Fibroblast of skin of abdomen (primary cell): Measurements from ENCODE around the gene INSL3. TPM values are rescaled to one million over a fixed set of nuclear protein-coding genes. Genes with fewer than 3 reads are reported as not detected.

Experiments
- DNase-seq: peaks from one replicate; pipeline ENCODE4 v3.0.0-alpha.2; 2013
- polyA plus RNA-seq, 2 experiments: library from polyadenylated mRNA; unstranded; fragments of 120-200 nt; gene quantifications; one replicate each; pipeline ENCODE4 v1.2.1, GENCODE V29; 2013; ENCODE audit not compliant: insufficient read length in 2 of 2

INSL3 gene, protein sequence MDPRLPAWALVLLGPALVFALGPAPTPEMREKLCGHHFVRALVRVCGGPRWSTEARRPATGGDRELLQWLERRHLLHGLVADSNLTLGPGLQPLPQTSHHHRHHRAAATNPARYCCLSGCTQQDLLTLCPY
- 0.40 TPM for polyA plus RNA-seq (2013, experiment 1 of 2; ENCODE audit: insufficient read length)
- not detected for polyA plus RNA-seq (2013, experiment 2 of 2; ENCODE audit: insufficient read length)

DNA sequence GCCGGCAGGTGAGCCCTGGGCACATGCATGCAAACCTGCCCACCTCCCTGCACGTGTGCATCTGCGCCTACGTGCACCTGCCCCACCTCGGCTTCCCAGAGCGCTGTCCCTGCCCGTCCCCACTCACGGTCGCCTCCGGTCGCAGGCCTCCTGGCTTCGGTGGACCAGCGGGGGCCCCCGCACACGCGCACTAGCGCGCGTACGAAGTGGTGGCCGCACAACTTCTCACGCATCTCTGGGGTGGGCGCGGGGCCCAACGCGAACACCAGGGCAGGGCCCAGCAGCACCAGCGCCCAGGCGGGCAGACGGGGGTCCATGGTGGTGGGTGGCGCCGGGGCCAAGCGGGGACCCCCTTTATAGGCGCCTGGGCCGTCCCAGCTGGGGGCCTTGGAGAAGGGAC is at the start of gene INSL3:
TSS of gene INSL3 (minus strand) at position 330 of the 400 bp plus-strand sequence. CDS start at position 317, 13 bp downstream.
- DNase-seq, result no peak

DNA sequence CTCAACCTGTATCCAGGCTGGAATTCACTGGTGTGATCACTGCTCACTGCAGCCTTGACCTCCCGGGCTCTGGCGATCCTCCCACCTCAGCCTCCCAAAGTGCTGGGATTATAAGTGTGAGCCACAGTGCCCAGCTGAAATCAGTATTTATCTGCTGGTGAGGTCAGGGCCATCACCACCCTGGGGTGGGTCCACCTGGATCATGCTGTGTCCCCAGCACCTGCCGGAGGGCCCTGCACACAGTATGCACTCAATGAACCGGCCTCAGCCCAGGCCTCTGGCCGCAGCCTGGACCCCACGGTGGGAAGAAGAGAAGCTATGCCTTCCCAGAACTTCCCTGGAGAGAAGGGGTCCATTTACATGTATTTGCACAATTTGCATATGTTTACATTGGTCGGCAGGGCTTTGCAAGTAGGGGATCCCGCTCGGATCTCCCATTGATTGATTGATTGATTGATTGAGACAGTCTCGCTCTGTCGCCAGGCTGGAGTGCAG is 47.8 kb upstream of the INSL3 start:
- DNase-seq, result no peak

DNA sequence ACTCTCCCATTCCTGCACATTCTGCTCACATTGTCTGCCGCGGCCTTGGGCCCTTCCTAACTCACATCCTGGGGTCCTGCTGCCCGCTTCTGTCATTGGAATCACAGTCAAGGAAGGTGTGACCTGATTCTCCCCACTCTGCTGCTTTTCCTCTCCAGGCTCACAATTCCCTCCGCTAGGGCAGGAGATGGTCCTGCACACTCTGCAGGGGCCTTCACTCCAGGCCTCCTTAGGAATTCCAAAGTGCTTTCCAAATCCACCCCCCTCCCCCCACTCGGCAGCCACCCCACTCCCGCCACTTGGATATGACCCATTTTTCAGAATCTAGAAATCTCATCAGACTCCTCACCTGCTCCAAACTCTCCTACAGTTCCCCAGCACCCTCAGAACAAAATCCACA is 47.4 kb upstream of the INSL3 start:
- no peak for DNase-seq

DNA sequence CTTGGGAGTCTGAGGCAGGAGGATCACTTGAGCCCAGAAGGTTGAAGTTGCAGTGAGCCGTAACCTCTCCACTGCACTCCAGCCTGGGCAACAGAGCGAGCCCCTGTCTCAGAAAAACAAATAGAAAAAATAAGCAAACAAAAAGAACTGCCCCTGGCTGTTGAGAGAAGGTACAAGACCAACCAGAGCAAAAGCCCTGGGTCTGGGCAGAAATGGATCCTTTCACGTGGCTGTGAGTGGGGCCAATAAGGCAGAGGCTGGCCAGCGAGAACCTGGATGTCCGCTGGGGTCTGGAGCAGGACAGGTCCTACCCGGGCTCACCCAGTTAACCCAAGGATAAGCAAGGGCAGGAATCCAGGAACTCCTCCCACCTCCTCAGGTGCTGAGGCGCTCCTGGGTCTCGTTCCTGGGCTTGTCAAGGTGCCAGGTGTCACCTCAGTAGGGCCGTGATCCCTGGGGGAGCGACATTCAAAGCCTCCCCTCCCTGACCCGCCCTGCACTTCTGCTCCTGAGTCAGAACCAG is 45.7 kb upstream of the INSL3 start:
- DNase-seq, result no peak

DNA sequence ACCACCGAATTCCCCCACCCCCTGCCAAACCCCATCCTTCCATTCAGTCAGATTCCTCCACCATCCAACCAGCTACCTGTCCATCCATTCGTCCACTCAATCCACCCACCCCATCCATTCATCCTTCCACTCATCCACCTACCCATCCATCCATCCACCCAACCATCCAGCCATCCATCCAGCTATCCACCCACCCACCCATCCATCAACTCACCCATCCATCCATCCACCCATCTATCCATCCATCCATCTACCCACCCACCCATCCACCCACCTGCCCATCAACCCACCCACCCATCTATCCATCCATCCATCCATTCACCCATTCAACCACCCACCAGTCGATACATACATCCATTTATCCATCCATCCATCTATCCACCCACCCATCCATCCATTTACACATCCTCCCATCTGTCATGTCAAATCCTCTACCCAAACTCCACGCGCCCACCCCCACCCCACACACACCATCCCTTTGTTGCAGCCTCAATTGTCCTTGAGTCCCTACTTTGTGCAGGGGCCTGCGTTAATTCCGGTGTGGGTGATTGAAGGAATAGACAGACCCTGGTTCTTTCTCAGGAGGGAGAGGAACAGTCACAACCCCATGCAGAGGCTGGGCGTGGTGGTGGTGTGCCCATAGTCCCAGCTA is 45.1 kb upstream of the INSL3 start:
- DNase-seq, result no peak

DNA sequence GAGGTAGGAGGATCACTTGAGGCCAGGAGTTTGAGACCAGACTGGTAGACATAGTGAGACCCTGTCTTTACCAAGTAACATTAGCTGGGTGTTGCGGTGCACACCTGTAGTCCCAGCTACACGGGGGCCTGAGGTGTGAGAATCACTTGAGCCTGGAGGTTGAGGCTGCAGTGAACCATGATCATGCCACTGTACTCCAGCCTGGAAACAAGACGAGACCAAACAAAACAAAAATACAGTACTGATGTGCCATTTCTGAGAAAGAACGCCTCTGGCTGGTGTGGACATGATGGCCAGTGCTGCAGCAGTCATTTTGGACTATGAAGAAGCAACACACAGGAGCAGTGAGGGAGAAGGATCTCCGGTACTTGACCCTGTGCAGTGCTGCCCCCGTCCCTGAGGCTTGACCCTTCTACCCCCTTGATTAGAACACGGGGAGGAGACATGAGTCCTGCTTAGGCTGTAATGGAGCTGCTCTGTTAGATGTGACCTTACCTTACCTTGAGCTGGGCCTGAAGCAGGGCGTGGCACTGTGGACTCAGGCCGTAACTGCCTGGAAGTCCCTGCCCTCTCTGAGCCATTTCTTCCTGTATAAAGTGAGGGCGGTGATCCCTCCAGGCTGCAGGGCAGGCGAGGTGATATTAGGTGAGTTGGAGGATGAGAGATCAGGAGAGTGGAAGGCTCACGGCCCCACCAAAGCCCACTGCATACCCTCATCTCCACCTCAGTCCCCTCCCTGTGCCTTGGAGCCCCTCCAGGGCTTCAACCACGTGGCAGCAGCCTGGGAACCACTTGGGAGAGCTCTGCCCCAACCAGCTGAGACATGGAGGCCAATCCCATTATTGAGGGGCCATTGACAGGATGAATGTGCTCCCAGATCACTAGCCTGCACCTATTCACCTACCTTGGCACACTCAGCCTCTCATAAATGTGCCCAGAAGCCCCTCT is 44.3 kb upstream of the INSL3 start:
- DNase-seq, result no peak

DNA sequence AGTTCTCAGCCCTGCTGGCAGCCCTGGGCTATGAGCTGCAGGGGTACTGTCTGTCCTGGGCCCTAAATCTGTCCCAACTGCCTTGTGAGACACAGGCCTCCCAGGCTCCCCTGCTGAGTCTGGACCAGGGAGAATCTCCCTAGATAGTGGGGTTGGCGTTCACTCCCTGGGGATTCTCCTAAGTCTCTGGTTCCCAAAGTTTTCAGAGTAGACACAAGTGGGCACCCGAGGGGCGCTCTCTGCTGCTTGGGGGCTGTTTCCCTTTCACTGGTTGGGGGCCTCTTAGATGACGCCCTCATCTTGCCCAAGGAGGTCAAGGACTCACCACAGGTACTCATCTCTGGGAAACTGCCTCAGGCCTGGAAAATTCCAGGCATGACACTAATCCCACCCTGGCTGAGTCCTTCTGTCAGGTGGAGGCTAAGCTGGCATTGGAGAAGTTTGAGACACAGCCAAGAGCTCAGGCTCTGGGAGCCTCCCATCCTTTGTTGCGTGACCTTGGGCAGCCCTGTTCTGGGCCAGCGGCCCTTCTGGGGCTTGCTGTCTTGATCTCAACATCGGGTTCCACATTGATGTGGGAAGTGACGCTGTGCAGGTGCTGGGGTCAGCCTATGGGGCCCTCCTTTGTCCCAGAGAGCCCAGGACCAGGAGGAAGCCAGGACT is 42.3 kb upstream of the INSL3 start:
- no peak for DNase-seq

DNA sequence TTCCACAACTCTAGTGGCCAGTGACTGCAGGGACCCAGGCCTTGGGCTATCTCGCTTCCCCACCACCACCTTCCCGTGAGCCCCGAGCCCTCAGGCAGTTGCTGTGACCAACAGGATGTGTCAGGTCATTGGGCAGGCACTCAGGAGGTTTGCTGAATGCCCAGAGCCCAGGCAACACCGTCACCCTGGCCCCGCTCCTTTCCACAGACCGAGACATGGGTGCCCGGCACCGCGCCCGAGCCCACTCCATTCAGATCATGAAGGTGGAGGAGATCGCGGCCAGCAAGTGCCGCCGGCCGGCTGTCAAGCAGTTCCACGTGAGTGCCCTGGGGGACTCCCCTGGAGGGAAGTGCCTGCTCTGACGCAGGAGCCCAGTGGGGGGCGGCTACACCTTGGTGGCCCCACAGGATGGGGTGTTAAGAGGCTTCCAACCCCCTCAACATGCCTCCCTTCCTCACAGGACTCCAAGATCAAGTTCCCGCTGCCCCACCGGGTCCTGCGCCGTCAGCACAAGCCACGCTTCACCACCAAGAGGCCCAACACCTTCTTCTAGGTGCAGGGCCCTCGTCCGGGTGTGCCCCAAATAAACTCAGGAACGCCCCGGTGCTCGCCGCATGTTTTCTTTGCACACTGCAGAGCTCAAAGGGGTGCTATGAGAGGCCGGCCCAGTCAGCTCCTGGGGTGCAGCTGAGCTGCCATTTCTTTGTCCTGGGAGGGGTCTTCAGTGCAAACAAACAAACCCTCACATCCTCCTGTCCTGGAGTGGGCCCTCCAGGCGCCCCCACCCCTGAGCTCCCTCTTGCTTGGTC is 41.6 kb upstream of the INSL3 start:
- no peak for DNase-seq

DNA sequence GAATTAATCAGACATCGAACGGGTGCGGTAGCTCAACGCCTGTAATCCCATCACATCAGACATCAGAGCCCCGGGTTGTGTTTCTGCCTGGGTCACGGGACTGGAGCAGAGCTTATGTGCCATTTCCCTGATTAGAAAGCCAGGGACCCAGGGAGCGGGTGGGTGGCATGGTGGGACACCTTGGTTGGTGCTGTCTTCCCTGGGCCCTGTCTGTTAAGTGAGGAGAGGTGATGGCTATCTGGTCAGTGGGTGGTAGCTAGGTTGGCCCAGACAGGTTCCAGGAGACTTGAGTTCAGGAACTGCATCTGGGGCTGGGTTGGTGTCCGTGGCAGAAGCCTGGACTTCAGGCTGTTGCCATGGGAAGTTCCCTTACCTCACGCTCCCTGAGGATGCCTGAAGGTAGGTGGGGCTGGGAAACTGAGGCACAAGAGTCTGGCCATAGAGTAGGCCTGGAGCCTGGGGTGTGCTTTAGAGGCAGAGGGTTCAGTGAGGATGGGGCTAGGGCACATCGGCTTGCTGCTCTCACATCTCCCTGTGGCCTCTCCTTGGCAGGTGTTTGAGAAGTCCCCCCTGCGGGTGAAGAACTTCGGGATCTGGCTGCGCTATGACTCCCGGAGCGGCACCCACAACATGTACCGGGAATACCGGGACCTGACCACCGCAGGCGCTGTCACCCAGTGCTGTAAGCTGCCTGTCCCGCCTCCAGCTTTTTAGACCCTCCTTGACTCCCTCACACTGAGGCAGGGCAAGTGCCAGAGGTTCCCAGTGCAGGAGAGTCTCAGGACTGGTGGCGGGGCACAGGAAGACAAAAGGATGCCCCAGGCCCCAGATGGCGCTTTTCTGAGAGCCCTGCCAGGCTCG is 40.5 kb upstream of the INSL3 start:
- DNase-seq, result no peak

DNA sequence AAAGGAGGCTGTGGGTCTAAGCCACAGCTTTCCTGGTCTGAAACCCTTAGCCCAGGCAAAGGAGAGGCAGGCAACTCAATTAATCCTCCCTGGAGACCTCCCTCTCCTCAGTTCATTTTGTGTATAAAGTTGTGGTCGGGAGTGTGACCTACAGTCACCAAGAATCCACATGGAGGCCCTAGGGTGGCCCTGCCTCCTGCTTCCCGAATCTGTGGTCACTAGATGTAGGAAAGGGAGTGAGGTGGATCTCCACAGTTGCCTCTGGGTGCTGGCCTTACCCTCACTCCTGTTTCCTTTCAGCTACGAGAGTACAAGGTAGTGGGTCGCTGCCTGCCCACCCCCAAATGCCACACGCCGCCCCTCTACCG is 39.7 kb upstream of the INSL3 start:
- no peak for DNase-seq

DNA sequence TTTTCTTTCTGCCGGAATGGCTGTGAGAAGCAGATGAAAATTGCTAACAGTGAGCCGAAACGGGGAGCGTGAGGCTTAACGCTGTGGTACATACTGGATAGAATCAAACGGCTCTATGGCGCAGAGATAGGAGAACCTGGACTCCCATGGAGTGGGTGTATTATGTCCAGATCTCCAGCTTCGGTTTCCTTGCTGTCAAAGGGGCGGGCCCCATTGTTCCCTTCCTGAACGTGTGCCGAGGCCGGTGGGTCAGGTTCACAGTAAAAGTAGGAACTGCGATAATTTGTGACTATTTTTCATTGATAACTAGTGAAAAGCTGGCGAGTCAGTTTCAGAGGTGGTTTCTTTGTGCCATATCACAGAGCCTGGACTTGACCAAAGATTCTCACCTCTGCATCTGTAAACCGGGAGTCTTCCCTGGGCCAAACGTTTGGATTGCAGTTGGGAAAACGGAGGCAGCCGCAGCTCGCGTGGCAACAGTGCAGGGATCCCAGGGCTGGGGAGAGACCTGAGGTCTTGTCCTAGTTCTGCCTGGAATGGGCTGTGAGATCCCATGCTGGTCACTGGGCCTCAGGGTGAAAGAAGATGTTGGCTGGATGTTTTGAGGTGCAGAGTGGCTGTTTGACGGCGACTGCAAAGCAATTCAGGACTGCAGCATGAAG is 39.1 kb upstream of the INSL3 start:
- no peak for DNase-seq

DNA sequence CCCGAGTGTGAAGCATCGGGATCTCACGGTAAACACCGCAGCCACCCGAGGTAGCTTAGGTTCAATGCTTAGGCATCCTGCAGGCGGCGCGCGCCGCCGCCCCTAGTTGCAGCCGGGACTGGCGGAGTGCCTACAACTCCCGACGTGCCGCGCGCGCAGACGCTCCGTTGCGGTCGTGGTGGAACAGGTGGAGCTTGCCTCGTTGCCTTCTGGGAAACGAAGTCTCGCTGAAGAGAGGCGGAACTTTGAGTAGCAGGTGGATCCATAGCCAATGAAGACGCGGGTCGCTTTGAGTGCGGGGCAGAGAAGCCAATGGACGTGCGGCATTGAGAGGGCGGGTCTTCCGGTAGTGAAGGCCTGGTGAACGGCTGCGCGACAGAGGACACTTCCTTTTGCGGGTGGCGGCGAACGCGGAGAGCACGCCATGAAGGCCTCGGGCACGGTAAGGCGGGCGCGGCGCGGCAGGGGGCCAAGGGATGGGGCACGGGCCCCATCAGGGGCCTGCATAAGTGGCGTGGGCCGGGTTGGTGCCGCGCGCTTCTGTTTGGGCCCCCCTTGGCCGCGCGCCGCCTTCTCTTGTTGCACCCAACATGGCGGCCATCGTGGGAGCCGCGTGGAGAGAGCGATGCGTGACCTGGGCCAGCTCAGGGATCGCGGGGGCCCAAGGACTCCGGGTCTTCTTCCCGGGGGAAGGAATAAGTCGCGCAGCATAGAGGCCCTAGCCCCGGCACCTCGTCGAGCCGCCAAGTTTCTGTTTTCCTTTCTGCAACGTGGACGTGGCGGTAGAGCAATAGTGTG is 38.4 kb upstream of the INSL3 start, which contains the start of gene RPL18A:
TSS of gene RPL18A (plus strand) at position 378 of the 798 bp plus-strand sequence. CDS start at position 425, 47 bp downstream.
- peak; percentile 100 for DNase-seq

DNA sequence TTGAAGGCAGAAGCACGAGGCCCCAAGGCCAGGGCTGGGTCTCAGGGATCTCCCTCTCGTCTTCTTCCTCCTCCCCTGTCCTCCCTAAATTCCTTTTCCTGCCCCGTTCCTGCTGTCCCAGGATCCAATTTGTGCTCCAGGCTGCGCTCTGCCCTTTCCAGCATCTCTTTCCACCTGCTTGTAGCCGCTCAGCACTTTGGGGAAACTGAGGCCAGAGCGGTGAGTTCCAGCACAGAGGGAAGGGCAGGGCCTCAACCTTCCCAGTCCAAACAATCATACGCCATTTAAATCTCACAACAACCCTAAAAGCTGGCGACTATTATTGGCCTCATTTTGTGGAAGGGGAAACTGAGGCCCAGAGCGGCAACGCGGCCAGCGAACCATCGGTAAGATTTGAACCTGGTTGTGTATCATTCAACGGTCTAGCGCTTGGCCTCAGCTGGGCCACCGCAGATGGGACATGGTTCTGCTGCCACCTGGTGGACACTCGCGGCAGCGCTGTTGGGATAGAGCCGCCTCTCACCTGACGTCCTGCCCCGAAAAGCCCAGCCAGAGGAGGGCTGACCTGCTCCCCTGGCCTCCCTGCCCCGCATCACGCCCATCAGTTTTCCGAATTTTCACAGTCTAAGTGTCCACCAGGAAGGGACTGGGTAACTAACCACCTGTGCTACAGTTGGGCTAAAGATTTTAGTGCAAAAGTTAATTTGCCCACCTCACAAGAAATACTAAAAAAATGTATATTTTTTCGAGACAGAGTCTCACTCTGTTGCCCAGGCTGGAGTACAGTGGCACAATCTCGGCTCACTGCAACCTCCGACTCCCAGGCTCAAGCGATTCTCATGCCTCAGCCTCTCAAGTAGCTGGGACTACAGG is 34.2 kb upstream of the INSL3 start:
- DNase-seq, result peak; percentile 53

DNA sequence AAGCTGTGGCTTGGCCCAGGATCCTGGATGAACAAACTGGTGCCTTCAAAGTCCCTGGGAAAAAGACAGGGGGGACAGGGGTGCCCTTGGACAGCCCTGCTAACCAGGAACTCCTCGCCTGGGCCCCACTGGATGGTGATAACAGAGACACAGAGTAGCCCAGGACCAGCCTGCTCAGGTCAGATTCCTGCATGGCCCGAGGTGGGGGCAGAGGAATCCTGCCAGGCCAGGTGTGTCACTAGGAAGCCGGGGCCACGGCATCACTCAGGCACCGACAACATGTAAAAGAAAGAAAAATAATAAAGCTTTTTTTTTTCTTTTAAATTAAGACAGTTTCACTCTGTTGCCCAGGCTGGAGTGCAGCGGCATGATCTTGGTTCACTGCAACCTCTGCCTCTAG is 32.7 kb upstream of the INSL3 start:
- DNase-seq, result no peak

DNA sequence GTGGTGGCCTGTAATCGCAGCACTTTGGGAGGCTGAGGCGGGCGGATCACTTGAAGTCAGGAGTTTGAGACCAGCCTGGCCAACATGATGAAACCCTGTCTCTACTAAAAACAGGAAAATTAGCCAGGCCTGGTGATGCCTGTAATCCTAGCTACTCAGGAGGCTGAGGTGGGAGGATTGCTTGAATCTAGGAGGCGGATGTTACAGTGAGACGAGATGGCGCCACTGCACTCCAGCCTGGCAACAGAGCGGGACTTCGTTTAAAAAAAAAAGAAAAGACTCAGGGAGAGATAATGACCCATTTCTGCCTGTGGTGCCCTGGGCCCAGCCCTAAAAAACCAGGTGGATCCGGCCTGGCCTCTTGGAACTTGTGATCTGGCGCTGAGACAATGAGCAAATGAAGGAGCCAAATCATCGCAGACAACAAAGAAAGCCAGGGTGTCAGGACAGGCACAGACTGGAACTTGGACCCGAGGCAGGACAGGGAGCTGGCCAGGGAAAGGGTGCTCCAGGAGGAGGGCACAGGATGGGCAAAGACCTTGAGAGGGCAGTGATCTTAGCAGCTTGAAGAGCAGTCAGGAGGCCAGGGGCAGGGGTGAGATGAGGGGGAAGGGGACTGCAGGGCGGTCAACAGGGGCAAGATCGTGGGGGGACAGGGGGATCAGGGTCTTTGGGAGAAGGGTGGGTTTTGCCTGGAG is 27.4 kb upstream of the INSL3 start:
- no peak for DNase-seq

DNA sequence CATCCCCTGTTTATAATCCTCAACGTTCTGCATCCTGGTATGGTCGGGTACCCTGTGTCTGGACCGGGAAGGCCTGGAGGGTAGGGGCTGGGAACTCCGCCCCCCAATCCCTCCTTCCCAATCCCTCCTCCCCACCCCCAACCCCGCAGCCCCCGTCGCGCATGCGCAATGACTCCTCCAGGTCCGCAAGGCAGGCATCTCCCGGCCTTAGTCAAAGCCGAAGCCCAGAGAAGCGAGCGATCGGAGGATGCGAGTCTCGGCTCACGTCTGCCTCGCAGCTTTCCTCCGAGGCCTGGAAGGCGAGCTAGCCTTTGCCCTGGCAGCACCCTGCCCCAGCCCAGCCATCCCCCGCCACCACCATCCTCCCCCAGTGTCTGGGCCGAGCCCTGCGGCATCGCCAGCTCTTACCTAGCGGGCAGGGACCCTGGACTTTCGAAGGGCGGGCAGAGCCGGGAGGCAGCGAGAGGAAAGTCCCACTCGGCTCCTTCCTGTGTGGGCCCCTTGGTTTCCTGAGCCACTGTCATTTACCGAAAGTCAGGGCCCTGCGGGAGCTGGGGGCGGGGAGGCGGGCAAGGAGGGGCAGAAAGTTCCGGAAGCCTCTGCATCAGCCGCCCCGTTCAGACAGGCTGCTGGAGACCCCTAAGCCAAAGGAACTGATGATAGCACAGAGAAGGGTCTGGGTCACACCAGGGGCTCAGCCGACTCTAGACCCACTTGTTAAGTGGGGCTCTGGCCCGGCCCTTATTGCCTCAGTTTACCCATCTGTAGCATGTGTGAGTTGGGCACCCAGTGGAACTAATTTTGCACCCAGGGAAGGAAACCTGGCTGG is 26.4 kb upstream of the INSL3 start, which contains the start of gene JAK3:
TSS of gene JAK3 (minus strand) at position 445 of the 829 bp plus-strand sequence. CDS start 3,565 bp downstream, outside the sequence.
- peak; percentile 80 for DNase-seq
